ENCODE data around the gene METAP1D.

GRCh38 chr2:172056293-172056692 is 56.5 kb downstream of the METAP1D start:
- TF ChIP-seq CTCF (conservative IDR thresholded peaks at IDR 0.05): no peak
- TF ChIP-seq EZH2 (IDR thresholded peaks at IDR 0.05; ENCODE audit: low read depth): no peak

All from PC-9 (cell line).